Jurkat, Clone E6-1 (cell line): ENCODE measurements around the gene ACACA. TPM values are rescaled to one million over a fixed set of nuclear protein-coding genes. Genes with fewer than 3 reads are reported as not detected.
A peak's percentile ranks its signal among the peaks of the same experiment; 100 is the strongest.
"Not testable (repeated sequence)": the region's sequence is repeated elsewhere in the genome, so short reads cannot be mapped to it uniquely, and the experiment has no call there.

Experiments used
- DNase-seq: peaks from one replicate; pipeline ENCODE4 v3.0.0-alpha.2; 2011; ENCODE audit warnings: low read depth, low spot score
- H3K4me3 ChIP-seq: 2 replicates; pipeline ENCODE4 v1.5.1; 2011; ENCODE audit warnings: mild to moderate bottlenecking, low read length, control low read depth, moderate library complexity
- polyA plus RNA-seq: library from polyadenylated mRNA; unstranded; fragments of >200 nt; gene quantifications from one replicate; pipeline ENCODE4 v1.2.1, GENCODE V29; 2012; ENCODE audit warnings: missing spikeins; ENCODE audit not compliant: insufficient read length, insufficient read depth

Gene ACACA
- polyA plus RNA-seq, result 47.3 TPM

DNA sequence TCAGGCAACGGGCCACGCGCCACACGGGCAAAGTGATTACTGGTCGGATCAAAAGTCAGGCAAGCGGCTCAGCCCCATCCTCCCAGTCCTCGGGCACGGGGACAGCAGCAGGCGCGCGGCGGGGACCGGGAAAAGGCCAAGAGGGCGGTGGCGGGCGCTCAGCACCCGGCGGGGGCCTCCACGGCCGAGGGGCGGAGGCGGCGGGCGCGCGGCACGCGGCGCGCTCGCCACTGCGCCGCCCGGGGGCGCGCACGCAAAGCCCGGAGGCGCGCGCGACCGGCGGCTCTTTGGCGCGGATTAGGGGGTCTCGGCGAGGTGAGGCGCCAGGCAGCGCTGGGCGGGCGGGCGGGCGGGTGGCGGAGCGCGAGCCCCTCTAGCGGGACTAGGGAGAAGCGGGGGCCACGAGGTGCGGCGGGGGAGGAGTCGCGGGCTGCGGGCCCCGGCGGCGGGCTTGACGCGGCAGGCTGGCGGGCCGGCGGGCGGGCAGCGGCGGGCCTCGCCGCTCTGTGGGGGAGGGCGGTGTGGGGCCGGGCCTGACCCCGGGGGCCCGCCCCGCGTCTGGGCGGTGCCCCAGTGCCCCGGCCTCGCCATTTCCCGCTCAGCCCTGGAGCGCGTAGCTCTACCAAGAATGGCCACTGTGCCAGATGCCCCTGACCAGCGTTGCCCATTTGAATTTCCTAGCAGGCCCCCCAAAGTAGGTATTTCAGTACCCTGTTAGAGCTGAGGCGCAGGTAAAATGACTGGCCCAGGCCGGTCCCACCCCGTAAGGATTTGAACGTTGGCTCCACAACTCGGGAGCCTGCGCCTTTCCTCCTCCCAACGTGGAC lies at the start of gene ACACA, which contains the start of gene TADA2A:
Gene ACACA, minus strand, starts transcription at position 202 of the 827 bp plus-strand sequence. CDS start 537 bp downstream, outside the sequence.
Gene TADA2A, plus strand, starts transcription at position 252 of the 827 bp plus-strand sequence. CDS start 4,480 bp downstream, outside the sequence.
- peak; percentile 65 for DNase-seq

GRCh38 chr17:37450112-37450511 lies 43.5 kb upstream of the ACACA start:
- DNase-seq, result no peak
- no peak overlapping the region for H3K4me3 ChIP-seq

More for the DNA sequence above, at the start of gene ACACA, which contains the start of gene TADA2A:
- peak within 1 kb of the TSS; percentile 92 for H3K4me3 ChIP-seq

DNA sequence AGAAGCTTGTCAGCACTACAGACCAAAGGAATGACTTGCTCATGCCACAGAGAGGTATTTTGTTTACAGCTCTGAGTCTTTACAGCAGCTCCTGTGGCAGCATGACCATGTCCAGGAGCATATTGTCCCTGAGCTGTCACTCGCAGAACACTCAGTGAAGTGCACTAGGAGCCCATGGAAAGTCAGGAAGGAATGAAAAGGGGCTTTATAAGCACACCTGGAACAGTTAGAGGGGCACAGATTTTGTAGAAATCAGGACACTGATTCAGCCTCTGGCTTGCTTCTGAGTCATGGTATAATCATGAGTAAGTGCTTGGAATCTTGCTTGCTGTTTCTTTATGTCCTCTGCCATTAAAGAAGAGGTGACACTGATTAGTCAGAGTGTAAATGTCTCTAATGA lies 41.0 kb upstream of the ACACA start:
- no peak for DNase-seq
- H3K4me3 ChIP-seq, result no peak overlapping the region

DNA sequence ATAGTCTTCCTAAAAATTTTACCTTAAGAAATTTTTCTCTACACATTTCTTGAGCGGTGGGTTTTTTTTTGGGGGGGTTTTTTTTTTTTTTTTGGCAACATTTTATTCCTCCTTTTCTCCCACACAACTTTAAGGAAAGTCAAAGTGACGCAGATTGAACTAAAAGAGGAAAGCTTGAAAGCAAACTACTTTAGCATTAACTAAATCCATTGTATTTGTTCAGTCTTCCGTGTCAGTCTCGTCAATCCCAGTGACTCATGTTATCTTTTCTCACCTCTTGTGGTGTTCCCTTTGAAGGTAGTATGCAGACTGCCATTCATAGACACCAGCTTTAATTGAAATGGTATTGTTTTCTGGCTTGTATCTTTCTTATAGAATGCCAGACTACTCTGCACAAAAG lies 39.4 kb upstream of the ACACA start:
- no peak overlapping the region for H3K4me3 ChIP-seq
- no peak for DNase-seq

DNA sequence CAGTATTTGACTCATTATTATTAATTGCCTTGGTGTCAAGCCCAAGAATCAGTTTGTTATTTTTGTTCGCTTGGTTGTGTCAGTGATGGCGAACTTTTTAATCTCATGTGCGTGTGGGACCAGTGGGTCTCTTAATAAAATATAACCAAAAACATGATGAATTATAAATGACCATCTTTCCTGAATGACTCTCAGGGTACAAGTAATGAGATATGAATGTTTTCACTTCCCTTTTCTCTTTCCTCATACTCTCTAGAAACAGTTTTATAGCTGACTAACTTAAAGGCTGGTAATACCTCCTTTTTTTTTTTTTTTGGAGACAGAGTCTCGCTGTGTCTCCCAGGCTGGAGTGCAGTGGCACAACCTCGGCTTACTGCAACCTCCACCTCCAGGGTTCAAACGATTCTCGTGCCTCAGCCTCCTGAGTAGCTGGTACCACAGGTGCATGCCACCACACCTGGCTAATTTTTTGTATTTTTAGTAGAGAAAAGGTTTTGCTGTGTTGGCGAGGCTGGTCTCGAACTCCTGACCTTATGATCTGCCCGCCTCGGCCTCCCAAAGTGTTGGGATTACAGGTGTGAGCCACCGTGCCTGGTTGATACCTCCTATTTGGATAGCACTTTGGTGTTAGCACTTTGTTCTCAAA lies 34.9 kb upstream of the ACACA start:
- DNase-seq, H3K4me3 ChIP-seq: not testable (repeated sequence)

DNA sequence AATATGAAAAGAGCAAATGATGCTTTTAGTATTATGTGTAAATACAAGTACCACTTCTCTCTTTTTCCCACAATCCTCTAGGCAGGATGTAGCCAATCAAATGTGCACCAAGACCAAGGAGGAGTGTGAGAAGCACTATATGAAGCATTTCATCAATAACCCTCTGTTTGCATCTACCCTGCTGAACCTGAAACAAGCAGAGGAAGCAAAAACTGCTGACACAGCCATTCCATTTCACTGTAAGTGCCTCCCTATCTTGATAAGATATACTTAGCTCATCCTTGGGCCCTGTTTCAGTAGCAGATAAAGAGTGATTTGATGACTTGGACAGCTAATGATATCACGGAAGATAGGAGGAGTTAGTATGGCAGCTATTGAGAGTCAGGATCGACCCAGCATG lies 33.8 kb upstream of the ACACA start:
- H3K4me3 ChIP-seq, result no peak overlapping the region

DNA sequence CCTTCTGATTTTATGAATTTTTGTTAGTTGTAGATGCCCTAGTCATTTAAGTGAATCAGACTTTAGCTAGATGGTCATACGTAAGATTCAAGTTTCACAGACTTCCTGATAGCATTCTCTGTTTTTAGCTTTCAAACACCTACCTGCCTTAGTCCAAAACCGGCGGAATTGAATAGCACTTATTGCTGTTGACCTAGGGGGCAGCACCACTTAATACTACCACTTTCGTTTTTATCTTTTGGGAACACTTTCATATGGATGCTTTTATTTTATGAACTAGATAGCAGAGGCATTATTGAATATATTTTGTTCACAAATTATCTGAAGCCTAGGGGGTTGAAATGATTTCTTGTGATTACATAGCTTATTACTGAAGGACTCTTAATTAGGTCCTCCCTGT lies 31.5 kb upstream of the ACACA start:
- H3K4me3 ChIP-seq, result no peak overlapping the region
- DNase-seq, result no peak

More for the DNA sequence above, 33.8 kb upstream of the ACACA start:
- no peak for DNase-seq

- H3K4me3 ChIP-seq, result no peak overlapping the region
- DNase-seq, result no peak
These were observed 26.0 kb upstream of the ACACA start for GRCh38 chr17:37432671-37433070.

DNA sequence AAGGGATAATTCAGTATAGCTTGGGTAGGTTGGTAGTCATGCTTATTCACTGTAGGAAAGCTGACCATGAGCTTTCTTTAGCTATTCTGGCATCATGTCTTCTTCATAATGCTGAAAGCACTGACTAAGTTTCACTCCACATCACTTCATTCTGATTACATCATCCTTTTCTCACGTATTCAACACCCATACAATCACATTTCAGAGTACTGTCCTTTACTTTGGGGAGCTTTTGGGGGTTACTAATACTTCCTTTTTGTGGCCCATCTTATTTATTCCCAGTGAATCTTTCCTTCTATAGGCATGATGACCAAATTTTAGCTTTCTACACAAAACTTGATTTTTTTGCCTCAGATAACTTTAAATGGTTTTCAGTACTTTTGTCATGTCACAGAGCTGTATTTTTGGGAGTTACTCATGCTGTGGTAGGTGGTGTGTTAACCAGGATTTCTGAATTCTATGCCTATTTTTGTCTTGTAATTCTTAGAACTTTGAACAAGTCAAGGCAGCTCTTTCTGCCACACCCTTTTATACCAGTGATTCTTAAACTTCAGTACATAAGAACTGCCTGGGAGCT lies 23.5 kb upstream of the ACACA start:
- H3K4me3 ChIP-seq, result no peak overlapping the region
- DNase-seq, result no peak

- no peak for DNase-seq
- H3K4me3 ChIP-seq, result no peak overlapping the region
These were observed 22.8 kb upstream of the ACACA start for GRCh38 chr17:37429453-37429852.

DNA sequence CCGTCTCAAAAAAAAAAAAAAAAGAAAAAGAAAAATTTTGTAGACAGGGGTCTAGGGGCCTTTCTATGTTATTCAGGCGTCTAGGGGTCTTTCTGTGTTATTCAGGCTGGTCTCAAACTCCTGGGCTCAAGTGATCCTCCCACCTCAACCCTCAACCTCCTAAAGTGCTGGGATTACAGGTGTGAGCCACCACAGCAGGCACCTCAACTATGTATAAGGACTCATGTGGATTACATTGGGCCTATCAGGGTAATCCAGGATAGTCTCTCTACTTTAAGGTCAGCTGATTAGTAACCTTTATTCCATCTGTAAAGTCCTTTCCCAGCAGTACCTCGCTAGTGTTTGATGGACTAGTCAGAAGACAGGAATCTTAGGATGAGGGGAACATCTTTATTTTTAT lies 22.4 kb upstream of the ACACA start:
- DNase-seq, result no peak
- no peak overlapping the region for H3K4me3 ChIP-seq

DNA sequence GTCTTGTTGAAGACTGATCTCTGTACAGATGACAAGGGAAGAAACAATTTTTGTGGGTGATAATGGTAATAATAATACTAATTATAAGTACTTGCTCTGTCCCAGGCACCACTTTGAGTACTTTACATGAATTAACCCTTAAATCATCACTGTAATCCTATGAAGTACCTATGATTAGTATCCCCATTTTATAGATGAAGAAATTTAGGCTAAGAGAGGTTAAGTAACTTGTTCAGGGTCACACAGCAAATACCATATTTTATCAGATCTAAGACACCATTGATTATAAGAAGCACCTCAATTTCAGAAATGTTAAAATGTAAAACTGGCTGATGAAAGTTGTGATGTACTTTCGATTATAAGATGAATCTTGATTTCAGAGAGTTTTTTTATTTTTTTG lies 18.6 kb upstream of the ACACA start:
- DNase-seq, result no peak
- no peak overlapping the region for H3K4me3 ChIP-seq

- H3K4me3 ChIP-seq, result no peak overlapping the region
- DNase-seq, result no peak
These were observed 16.5 kb upstream of the ACACA start for GRCh38 chr17:37422971-37423625.

- DNase-seq, result no peak
- no peak overlapping the region for H3K4me3 ChIP-seq
These were observed 11.2 kb upstream of the ACACA start for GRCh38 chr17:37417852-37418251.

GRCh38 chr17:37413875-37414519 lies 7.4 kb upstream of the ACACA start:
- no peak overlapping the region for H3K4me3 ChIP-seq
- no peak for DNase-seq

GRCh38 chr17:37410357-37410756 lies 3.7 kb upstream of the ACACA start:
- no peak for DNase-seq
- no peak overlapping the region for H3K4me3 ChIP-seq

GRCh38 chr17:37408145-37408479 lies 1.5 kb upstream of the ACACA start:
- H3K4me3 ChIP-seq, DNase-seq: not testable (repeated sequence)

DNA sequence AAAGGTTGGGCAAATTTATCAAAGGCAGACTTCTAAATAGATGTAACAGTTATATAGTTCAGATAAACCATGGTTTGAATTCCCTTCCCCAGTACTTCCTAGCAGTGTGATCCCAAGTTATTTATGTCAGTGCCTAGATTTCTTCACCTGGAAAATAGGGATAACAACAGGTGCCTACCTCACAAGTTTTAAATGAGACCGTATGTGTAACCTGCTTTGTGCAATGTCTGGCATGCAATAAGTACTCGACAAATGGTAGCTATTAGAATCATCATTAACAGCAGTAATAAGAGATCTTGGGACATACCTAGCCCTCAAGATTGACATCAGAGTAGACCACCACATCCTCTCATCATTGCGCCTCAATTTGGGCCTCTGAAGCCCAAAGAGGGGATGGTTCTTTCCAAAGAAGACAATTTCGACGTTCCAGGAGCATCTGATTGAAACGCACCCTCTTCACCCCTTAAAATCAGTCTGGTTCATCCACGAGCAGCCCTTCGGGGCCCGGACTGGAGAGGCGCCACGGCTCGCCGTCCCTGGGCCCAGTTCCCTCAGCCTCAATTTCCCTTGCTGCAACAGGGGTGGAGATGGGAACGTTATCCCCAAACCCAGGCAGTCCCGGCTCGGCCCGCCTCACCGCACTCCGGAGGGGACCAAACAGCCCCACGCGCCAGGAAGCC lies 541 bp downstream of the ACACA start:
- peak overlapping the region; percentile 92 for H3K4me3 ChIP-seq
- peak; percentile 11 for DNase-seq

- DNase-seq, result not testable (repeated sequence)
- H3K4me3 ChIP-seq, result peak overlapping the region; percentile 92
These were observed 1.1 kb downstream of the ACACA start for GRCh38 chr17:37405522-37405921.
